Measurements from ENCODE around the gene ETFBKMT. TPM values are rescaled to one million over a fixed set of nuclear protein-coding genes. Genes with fewer than 3 reads are reported as not detected.
"Not testable (repeated sequence)": the region's sequence is repeated elsewhere in the genome, so short reads cannot be mapped to it uniquely, and the experiment has no call there.

Gene ETFBKMT
- total RNA-seq, 1 donor from 2014 or later = 2.2 TPM

DNA sequence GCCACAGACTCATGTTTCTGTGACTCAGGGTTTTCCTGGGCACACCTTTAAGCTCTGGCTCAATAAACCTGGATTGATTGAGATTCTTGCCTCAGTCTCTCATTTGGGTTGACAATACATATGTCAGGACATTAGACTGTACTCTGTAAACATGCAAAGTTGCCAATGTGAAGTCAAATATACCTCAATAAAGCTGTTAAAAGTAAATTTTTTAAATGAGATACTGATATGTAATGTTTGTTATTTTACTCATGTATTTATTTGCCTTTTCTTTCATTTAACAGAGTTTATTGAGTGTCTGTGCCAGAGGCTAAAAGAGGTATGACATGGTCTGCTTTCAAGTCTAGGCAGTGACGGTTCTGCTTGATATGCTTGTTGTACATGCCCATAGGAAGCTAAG, 3.7 kb upstream of the ETFBKMT start:
- DNase-seq = no peak

DNA sequence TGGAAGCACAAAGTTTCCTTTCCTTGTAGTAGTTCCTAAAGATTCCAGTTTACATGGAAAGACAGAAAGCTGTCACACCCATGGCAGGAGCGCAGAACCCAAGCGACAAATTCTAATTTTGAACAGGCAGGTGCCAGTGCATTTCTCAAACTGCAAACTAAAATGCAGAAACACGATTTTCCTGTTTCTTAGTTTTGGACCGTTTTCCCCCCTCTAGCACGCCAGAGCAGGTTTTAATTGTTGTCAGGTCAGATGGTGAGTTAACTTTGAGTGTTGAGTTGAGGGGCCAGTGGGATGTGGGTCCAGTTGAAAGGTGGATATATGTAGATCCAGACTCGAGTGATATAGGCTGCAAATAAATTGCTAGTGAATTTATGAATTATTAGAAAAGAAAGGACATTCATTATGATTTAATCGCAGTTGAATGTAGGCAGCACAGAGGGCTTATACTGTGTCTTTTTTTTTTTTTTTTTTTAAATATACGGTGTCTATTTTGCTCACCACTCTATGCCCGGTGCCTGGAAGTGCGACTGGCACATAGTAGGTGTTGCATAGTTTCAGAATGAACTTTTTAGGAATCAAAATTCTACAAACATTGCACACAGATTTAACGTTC, 909 bp upstream of the ETFBKMT start:
- DNase-seq = no peak

DNA sequence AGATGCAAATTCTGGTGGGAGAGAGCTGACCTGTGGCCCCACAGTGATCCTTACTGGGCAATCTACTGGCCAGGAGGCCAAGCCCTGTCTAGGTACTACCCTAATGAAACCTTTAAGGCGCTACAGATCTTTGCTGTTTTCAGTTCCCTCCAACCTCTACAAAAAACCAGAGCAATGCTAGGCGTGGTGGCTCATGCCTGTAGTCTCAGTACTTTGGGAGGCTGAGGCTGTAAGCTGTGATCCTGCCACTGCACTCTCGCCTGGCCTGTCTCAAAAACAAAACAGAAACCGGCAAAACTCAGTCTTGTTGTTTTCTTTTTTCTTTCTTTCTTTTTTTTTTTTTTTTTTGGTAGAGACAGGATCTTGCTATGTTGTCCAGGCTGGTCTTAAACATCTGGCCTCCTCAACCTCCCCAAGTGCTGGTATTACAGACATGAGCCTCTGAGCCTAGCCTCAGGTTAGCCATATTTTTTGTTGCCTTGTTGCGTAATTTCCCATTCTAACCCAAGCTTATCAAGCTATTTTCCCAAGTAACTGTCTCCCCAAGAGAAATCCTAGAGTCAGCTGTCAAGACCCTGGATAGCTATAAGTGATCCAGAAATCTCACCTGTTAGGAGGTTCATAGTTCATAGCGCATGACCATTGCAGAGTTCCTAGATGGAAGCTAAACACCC, 2.8 kb downstream of the ETFBKMT start:
- DNase-seq = no peak

DNA sequence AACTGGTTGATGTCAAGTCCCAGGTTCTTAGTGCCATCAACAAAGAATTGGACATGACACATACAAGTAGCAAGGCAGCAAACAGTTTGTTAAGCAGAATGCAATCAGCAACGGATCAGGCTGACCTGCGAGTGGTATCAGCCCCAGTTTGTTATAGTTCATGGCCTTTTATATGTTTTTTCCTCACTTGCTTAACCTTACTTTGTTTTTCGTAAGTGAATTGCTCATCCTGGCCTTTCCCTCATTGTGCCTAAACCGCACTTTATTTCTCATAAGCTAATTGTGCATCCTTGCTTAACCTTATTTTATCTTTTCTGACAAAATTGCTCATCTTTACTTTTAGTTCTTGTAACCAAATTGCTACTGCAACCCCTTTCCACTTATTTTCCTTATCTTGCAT, 4.1 kb downstream of the ETFBKMT start:
- no peak for DNase-seq

DNA sequence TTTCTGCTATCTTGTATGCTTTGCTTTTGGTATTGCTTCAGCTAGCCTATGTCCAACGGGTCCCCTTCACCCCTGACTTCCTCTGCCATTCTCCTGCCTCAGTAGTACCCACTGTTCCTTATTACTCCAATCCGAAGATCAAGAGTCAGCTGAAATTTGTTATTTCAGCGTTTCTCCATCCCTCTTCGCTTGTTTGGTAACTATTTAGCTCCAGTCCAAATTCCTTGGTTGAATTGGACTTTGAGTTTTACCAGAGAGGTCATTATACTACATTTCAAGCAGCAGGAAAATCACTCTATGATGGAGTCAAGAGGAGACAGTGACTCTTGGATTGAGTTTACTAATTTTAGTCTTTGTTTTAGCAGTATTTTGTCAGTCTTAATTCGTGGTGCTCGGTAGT, 4.5 kb downstream of the ETFBKMT start:
- no peak for DNase-seq

DNA sequence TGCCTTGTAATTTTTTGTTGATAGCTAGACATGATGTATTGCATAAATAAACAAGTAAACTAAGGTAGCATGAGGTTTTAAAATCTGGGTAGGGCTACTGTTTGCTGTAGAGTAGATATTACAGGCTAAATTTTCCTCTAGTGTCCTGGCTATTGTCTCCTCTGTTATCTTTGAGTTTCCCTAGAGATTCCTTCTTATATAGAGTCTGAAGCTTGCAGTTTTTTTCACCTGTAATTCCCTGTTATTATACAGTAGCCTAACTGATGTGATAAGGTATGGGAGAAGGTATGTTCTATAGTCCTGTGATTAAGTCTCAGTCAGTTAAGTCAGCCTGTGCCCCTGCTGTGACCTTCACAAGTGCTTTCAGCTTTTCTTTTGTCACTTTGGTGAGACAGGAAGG, 9.5 kb downstream of the ETFBKMT start:
- no peak for DNase-seq

DNA sequence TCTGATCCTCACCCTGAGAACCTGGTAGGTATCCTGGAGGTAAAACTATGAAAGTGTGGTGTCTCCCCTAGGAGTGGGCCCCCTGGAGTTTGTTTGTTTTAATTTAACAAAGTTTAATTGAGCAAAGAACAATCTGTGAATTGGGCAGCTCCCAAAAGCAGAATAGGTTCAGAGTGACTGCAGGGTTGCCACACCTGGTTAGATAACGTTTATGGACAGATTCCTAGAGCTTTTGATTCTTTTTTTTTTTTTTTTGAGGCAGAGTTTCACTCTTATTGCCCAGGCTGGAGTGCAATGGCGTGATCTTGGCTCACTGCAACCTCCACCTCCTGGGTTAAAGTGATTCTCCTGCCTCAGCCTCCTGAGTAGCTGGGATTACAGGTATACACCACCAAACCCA, 10.1 kb downstream of the ETFBKMT start:
- DNase-seq = not testable (repeated sequence)

DNA sequence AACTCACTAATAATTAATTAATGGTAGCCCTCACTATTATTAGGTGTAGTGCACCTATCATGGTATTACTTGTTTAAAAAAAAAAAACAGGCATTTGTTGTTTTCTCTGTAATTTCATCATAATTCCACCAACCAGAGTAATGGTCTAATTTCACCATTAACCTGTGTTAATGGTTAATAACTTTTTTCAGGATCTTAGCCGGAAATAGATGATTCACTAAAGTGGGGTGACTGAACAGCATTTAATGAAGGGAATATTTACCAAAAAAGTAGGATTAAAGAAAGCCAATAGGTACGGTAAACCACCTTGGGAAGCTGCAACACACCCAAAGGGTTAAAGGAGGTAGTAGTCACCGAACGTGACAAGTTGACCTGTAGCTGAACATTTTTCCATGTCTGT, 13.0 kb downstream of the ETFBKMT start:
- no peak for DNase-seq

DNA sequence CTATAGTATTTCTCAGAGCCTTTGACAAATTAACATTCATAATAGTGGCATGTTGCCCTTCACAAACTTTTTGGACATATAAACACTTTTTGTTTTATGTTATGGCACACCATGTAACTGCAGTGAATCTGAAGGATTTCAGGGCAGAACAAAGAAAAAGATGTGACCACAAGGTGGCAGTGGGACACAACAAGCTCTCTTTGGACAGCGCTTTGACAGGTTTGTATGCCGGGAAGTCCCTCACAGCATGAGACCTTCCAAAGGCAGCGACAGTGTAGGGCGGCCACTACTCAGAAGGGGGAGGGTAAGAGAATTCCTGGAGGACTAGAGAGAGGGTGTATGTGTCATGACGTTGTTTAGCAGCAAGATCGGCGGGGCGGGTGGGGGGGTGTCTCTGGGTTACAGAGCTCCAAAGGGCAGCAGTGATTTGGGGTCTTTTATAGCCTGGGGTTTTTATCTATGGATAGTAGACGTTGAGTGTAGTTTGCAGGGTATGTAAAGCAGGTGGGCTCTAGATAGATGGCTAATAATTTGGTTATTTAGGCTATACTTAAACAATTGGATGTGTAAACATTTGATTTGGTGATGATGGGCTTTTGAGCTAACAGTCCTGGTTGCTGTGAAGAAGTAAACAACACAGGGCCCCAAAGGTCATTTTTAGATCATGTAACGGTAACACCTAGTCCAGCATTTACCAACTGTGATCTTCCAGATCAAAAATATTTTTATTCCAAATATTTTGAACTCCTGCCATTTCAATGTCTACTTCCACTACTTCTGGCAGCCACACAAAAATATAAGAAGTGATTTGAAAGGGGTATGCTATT, 22.9 kb downstream of the ETFBKMT start:
- DNase-seq = peak; percentile 65

DNA sequence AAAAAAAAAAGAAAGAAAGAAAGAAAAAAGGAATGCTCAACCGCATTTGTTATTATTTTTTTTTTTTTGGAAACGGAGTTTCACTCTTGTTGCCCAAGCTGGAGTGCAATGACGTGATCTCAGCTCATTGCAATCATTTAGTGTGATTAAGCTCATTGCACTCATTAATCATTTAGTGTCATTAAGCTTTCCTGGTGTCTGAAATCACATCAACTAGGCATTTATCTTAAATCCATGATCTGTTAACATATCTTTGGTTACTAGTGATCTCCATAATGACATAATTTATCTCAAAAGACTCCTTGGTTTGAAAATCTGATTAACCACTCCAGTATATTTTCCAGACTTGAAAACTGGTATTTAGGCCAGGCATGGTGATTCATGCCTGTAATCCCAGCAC, 26.3 kb downstream of the ETFBKMT start:
- DNase-seq = no peak

DNA sequence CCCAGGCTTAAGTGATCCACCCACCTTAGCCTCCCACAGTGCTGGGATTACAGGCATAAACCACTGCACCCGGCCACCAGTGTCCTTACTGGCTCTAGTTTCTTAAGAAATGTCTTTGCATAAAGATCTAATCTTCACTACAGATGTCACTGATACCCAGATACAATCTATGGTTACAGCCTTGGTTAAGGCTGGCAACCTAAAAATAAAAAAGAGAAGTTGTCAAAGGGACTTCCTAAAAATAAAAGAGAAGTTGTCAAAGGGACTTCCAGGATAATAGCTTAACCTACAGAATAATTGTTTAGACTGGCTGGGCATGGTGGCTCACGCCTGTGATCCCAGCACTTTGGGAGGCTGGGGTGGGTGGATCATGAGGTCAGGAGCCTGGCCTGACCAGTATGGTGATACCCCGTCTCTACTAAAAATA, 27.6 kb downstream of the ETFBKMT start:
- DNase-seq = no peak

DNA sequence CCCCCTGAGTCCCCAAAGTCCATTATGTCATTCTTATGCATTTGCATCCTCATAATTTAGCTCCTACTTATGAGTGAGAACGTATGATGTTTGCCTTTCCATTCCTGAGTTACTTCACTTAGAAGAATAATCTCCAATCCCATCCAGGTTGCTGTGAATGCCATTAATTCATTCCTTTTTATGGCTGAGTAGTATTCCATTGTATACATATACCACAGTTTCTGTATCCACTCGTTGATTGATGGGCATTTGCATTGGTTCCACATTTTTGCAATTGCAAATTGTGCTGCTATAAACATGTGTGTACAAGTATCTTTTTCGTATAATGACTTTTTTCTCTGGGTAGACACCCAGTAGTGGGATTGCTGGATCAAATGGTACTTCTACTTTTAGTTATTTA, 30.4 kb downstream of the ETFBKMT start:
- DNase-seq = not testable (repeated sequence)

DNA sequence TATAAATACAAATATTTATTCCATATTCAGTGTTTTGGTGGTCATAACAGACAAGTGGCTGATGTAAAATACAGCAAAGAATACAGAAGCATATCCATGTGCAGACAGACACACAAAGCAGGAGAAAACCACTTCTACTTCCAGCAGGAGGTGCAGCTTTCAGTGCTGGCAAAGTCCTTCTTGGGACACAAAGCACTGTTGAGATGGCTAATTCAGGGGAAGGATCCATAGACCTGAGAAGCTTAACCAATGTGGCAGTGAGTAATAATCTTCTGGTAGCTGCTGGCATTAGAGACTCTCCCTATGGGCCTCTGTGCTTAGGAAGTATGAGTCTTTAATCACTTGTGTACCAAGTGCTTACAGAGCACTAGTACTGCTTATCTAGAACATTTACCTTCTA, 42.6 kb downstream of the ETFBKMT start:
- DNase-seq = no peak

DNA sequence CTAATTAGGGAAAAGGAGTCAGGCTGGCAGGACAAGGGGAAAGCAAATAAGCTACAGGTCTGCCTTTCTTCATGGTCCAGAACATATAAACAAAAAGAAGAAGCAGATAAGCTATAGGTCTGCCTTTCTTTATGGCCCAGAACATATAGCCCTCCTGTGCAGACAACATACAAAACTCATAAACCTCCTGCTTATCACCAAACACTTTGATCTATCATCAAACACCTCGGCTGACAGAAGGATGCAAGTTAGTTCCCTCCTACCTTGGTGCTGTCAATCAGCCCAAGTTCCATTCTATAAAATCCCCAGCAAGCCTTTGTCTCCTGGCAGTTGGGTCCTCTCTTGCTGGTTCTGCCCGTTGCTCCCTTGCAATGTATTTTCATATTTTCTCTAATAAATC, 46.1 kb downstream of the ETFBKMT start:
- DNase-seq = no peak

DNA sequence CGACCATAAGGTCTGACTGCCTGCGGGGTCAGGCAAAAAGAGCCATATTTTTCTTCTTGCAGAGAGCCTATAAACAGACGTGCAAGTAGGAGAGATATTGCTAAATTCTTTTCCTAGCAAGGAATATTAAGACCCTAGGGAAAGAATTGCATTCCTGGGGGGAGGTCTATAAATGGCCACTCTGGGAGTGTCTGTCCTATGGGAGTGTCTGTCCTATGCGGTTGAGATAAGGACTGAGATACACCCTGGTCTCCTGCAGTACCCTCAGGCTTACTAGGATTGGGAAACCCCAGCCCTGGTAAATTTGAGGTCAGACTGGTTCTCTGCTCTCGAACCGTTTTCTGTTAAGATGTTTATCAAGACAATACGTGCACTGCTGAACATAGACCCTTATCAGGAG, 48.6 kb downstream of the ETFBKMT start:
- DNase-seq = not testable (repeated sequence)

DNA sequence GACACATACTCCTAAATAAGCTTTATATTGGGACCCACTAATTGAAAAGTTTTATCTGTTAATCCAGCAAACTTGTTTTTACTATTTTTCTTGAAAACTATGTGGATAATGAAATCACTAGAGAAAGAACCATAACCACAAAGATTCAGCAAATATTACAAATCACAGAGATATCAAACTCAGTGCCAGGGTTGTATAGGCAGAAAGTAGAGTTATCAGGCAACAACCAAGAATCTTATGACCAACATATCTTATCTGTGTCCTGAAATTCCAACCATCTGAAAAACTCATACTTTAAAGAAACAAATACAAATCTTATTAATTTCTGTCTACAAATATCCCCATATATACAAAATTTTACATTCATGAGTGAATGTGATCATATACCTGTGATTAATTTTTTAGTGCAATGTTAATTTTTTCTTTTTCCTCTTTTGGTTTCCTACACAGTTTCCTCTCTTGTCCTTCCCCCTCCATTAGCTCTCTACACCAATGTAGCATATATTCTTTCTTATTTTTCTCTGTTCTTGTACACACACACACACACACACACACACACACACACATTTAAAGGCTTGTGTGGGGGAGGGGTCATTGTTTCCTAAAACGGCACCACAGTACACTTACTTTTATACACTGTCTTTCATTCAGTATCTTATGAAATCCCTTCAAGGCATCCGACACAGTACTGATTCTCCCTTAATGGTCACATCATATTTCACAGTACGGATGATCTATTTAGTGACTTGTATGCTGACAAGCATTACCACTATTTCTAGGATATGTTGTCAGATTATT, 50.7 kb downstream of the ETFBKMT start:
- no peak for DNase-seq

DNA sequence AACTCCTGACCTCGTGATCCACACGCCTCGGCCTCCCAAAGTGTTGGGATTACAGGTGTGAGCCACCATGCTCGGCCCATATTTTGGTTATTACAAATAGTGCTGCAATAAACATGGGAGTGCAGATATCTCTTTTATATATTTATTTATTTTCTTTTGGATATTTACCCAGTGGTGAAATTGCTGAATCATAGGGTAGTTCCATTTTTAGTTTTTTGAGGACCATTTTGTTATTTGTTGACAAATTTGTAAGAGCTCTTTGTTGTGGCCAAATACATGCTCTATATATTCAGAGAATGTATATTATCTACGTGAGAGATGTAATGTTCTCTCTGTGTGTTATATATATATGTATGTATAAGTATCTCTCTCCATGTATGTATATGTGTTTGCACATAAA, 53.4 kb downstream of the ETFBKMT start:
- DNase-seq = no peak

DNA sequence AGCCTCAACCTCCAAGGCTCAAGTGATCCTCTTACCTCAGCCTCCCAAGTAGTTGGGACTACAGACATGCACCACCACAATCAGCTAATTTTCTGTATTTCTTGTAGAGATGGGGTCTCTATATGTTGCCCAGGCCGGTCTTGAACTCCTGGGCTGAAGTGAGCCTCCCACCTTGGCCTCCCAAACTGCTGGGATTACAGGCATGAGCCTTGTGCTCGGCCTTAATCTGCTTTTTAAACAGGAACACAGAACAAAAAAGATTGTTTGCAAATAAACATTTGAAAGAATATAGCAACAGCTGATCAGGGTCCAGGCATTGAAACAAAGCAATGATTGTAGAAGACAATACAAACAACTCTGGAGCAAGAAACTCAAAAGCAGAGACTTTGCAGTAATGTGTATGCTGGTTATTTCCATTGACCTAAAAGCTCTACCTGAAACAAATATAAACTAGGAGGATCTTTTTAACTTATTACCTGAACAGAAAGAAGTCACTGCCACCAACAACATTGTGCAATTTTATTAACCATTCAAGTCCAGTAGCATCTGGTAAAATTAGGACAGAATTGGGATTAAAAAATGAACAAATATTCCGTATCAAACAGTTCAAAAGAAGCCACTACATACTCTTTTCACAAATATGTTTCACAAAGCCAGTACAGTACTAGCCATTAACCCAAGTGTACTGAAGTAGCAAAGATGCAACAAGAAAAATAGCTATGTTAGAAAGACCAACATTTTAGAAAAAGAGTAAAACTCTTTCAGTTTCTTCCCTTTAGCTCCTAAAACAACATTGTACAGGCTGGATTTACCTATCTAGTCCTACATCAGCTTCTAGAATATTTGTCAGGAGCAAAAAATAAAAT, 55.2 kb downstream of the ETFBKMT start:
- no peak for DNase-seq

DNA sequence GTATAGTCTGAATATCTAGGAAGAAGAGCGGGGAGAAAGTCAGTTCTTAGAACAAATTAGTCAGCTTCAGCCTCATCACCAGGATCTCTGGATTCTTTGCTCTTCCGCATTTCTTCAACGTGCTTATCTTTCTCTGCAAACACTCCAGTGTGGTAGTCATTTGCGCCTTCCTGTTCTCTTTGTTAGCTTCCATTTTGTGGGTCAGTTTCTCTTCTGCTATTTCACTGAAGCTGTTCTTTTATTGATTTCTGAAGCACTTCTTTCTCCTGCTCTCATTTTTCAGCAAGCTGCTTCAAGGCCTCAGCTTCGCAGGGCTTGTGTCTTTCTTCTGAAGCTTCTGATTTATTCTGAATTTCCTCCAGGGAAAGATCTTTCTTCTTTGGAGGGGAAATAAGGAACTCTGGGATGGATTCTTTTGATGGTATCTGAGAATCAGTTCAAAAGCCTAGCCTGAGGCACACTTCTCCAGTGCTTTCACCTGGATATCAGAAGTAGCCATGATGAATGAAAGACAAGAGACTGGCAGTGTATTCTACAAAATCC, 55.9 kb downstream of the ETFBKMT start:
- DNase-seq = no peak

DNA sequence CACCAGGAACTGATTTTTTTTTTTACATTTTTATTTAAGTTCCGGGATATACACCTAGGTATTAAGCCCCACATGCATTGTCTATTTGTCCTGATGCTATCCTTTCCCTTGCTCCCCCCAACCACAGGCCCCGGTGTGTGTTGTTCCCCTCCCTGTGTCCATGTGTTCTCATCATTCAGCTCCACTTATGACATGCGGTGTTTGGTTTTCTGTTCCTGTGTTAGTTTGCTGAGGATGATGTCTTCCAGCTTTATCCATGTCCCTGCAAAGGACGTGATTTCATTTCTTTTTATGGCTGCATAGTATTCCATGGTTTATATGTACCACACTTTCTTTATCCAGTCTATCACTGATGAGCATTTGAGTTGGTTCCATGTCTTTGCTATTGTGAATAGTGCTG, 57.5 kb downstream of the ETFBKMT start:
- not testable (repeated sequence) for DNase-seq

DNA sequence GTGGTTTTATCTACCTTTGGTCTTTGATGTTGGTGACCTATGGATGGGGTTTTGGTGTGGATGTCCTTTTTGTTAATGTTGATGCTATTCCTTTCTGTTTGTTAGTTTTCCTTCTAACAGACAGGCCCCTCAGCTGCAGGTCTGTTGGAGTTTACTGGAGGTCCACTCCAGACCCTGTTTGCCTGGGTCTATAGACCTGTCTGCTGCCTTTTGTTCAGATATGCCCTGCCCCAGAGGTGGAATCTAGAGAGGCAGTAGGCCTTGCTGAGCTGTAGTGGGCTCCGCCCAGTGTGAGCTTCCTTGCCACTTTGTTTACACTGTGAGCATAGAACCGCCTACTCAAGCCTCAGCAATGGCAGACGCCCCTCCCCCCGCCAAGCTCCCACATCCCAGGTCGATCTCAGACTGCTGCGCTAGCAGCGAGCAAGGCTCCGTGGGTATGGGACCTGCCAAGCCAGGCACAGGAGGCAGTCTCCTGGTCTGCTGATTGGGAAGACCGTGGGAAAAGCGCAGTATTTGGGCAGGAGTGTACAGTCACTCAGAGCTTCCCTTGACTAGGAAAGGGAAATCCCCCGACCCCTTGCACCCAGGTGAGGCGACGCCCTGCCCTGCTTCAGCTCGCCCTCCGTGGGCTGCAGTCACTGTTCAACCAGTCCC, 59.2 kb downstream of the ETFBKMT start:
- DNase-seq = not testable (repeated sequence)

Data from skin of body (tissue), 2 donors.